GM19372 (cell line): Measurements from ENCODE around the gene RAB40C.
"Not testable (repeated sequence)": the region's sequence is repeated elsewhere in the genome, so short reads cannot be mapped to it uniquely, and the experiment has no call there.

Experiments
- ATAC-seq: cut with Tn5 transposase; IDR thresholded peaks from one replicate; pipeline ENCODE4 v1.9.1; 2021; ENCODE audit warnings: mild to moderate bottlenecking, low read depth, moderate library complexity; ENCODE audit not compliant: unreplicated experiment

The RAB40C gene

DNA sequence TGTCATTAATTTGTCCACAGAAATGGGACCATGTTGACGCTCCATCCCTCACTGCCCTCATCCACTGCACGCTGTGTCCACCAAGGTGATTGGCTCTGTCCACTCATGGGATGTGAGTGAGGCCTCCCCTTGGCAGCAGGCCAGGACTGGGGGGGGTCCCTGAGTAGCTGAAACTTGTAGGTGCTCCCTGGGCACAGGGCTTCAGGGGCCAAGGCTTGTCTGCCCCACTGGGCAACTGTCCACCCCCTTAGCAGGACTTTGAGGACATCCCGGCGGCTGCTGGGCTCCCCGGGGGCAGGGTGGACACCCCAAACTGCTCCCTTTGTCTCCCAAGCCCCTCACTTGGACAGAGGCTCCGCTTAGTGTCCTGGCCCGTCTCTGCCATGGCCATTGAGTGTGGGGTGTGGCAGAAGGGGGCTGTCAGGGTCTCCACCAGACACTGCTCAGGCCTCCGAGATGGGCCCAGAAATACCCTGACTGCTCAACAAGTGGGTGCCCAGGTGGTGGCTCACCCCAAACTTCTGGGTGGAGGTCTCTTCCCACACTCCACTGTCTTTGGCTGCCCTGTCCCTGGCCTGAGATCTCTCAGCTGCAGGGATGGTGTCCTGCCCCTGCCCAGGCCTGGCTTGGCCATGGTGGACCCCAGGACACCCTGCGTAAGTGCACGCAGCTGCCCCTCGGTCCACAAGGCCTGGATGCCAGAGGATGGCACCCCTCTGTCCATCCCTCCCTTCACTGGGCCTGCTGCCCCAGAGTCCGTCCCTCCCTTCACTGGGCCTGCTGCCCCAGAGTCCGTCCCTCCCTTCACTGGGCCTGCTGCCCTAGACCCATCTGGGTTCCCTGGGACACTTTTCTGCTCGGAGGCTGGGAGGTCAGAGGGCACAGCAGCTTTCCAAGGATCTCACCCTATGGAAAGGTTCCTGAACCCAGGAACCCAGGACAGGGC, 2.9 kb upstream of the RAB40C start:
- ATAC-seq = no peak

DNA sequence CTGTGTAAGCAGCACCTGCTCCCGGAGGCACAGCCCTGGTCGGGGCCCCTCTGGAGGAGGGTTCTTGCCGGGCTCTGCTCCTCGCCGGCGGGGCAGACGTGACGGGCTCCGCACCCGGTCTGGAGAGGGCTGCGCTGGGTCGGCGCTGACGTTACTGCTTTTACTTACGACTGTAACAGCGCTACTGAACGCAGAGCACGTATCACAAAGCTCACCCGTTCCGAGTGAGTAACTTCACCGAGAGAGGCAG, 1.3 kb upstream of the RAB40C start:
- ATAC-seq = peak; percentile 3

GRCh38 chr16:588889-589657, 793 bp upstream of the RAB40C start:
- ATAC-seq = peak; percentile 66

DNA sequence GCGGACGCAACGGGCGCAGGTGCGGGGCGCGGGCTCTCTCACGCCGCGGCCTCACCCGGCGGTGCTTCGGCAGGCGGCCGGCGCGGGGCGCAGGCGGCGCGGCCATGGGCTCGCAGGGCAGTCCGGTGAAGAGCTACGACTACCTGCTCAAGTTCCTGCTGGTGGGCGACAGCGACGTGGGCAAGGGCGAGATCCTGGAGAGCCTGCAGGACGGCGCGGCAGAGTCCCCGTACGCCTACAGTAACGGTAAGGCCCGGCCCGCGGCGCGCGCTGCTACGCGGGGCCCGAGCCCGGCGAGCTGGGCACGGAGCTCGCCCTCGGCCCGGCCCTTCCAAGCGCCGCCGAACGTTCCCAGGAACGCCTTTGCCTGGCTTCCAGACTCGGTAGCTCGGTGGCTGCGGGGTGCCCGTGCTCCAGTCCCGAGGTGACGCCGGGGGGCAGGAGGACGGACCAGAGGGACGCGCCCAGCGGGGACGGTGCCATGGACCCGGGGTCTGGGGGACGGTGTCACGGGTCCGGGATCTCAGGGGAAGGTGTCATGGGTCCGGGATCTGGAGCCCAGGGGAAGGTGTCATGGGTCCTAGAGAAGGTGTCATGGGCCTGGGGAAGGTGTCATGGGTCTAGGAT, 435 bp downstream of the RAB40C start:
- no peak for ATAC-seq

GRCh38 chr16:590815-591200, 942 bp downstream of the RAB40C start:
- ATAC-seq = no peak

- no peak for ATAC-seq
These were observed 1.4 kb downstream of the RAB40C start for GRCh38 chr16:591231-591630.

DNA sequence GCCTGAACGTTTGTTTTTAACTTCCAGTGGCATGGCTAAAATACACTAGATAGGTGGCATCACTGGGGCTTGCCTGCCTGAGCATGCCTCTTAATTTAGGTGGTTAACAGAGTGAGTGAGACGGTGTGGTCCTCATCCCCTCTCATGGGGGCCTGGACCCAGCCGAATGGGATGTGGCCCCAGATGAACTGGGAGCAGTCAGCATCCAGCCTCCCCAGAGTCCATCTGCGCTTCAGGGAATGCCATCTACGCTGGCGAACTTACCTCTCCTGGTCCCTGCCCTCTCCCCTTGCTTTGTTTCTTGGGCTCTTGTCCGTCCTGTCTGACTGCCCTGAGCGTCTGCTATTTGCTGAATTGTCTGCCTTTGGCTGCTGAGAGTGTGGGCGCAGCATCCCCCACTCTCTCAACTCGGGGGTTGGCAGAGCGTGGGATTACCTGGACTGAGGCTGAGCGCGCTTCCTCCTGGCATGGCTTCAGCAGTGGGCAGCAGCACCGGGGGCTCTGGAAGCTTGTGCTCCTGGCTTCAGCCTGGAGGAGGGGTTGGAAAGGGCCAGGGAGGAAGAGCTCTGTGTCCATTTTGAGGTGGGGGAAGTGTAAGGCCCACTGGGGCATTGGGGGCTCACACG, 2.1 kb downstream of the RAB40C start:
- no peak for ATAC-seq

DNA sequence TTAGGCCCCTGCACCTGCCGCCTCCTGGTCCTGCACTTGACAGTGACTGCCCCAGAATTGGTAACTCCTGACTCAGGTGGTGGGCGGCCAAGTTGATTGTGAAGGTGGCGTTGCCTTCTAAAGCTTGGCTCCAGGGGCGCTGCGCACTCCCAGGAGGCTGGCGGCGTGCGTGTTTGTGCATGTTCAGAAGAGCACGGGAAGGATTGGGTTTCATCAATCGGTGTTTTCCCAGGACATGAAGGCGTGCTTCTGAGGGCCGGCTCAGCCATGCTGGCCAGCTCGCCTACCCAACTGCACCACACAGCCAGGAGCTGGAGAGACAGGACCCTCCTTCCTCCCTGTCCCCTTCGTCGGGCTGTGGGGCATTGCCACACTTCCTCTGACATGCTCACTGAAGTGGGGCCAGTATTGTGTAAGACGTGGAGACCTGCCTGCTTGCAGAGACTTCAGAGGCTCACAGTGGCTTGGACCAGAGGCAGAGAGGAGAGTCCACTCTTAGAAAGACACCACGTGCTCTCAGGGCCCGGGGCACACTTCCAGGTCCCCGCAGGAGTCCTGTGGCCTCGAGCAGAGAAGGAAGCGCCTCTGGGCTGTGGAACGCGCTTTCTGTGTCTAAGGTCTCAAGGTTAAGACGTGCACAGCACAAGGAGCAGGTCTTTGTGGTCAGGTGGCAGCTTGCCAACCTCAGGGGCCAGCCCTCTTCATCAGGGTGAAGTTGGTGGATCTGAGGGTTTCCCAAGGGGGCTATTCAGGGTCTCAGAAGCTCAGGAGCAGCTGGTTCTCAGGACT, 2.8 kb downstream of the RAB40C start:
- ATAC-seq = no peak

DNA sequence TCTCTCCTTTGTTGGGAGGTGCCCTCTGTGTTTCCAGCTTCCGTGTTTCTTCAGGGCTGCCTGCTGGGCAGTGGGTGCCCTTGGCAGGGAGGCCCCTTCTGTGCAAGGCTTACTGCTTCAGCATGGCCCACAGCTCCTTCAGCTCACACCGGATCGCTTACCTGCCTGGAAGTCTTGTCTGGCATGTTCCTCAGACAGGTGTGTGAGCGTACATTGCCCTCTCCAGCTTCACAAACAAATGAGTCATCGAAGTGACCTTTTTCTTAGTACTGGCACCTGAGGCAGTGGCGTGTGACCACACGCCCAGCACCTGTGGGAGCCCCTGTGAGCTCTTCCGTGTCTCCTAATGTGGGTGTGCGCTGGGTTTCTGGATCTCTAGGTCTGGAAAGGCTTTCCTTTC, 3.5 kb downstream of the RAB40C start:
- ATAC-seq = no peak

DNA sequence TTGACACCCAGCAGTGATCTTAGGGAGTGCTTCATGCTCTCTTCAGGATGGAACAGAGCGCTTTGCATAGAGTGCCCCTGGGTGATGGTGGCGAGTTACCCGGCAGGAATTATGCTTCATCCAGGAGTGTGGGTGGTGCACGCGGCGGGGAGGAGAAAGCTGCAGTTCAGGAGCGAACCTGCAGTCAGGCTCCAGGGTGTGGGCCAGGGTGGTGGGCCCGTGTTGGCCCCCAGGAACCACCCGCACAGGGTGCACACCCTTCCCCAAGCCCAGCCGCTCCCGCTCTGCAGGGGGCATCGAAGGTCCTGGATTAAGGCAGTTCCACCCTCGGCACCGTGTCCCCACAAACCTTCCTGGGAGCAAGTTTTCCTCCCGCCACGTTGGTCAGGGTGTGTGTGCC, 3.9 kb downstream of the RAB40C start:
- ATAC-seq = no peak

DNA sequence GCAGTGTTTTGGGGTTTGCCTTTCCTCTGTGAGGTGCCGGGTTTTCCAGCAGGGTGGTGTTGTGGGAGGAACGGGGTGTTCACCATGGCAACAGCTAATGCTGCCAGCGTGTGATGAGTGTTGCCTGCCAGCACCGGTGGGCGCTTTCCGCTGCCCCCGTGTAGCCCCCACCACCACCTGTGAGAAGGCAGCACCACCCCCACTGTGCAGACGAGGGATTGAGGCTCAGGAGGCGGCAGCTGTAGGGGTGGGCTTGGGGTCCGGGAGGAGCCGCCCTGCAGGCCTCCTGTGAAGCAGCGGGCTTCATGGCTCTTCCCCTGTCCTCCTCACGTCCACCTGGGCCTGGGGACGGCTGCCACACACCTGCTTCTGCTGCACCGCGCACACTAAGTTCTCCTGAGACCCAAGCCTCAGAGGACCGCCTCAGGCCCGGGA, 5.2 kb downstream of the RAB40C start:
- no peak for ATAC-seq

DNA sequence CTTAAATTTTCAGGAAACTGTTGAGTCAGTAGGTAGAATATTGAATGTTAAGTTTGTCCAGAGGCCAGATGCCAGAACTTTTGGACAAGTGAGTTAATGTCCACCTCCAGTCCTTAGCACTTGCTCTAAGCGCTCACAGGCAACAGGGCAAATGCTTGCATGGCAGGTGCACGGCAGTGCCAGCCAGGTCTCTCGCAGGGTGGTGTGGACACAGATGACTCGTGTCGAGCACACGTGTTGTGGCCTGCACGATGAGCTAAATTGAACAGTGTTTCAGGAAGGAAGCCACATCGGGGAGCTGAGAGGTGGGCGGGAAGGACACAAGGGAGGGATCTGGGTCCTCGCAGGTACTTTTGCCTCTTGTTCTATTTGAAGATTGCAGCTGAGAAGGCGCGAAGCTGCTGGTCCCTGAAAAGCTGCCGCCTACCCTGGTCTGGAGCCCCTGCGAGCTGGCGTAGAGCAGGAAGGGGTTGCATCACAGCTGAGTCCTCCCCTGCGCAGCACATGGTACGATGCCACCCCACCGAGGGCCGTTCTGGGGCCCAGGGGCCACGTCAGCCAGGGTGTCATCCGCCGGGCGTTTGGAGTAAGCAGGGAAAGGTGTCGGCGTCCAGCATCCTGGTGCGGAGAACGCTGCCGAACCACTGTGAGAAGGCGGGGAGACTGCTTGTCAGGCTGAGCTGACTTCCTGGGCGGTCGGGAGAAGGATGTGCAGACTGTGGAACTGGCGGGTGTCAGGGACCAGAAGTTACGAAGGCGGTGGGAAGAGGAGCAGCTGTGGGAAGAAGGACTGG, 6.3 kb downstream of the RAB40C start:
- no peak for ATAC-seq

DNA sequence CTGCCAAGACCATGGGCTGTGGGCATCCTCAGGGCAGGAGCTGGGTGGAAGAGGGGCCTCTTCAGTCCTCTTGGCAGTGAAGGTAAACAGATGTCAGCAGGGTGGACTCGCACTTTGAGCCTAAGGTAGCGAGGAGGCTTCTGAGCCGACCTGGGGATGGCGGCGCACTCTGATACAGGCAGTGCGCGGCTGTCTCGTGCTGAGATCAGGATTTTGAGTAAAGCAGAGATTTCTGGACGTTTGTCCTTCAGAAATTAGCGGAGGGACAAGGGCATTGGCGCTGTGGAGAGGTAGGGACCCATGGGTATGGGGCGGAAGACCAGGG, 6.8 kb downstream of the RAB40C start:
- ATAC-seq = no peak

DNA sequence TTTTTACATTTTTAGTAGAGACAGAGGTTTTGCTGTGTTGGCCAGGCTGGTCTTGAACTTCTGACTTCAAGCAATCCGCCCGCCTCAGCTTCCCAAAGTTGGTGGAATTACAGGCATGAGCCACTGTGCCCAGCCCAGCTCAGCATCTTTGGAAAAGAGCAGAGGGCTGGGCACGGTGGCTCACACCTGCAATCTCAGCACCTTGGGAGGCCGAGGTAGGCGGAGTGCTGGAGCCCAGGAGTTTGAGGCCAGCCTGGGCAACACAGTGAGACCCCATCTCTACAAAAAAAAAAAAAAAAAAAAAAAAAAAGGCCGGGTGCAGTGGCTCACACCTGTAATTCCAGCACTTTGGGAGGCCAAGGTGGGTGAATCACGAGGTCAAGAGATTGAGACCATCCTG, 7.8 kb downstream of the RAB40C start:
- ATAC-seq = not testable (repeated sequence)

GRCh38 chr16:598823-599739, 9.2 kb downstream of the RAB40C start:
- no peak for ATAC-seq

GRCh38 chr16:600781-601180, 10.9 kb downstream of the RAB40C start:
- no peak for ATAC-seq

GRCh38 chr16:603933-604332, 14.1 kb downstream of the RAB40C start:
- ATAC-seq = no peak

DNA sequence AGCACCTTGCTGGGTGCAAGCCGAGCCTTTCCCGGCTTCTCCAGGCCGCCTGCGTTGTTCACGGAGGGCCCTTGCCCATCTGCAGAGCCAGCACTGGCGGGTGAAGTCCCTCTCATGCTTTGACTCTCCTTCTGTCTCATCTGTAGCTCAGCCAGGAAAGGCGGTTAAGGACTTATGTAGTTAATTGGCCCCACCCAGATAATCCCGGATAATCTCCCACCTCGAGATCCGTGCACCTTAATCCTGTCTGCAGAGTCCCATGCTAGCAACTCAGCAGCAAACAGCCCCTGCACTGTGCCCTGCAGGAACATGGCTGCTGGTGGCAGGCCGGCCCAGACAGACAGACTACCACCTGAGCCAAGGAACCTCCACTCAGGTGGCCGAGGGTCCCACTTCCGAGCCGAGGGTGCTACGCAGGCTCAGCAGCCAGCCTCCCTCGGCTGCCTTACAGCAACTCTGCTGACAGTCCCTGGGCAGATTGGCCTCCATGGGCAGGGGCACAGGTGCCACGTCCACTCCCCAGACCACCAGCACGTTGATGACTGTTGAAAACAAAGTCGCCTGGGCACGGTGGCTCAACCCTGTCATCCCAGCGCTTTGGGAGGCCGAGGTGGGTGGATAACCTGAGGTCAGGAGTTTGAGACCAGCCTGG, 16.9 kb downstream of the RAB40C start:
- no peak for ATAC-seq
